Psoas muscle (tissue), 8 donors: ENCODE measurements around the gene ZNF532. TPM values are rescaled to one million over a fixed set of nuclear protein-coding genes. Genes with fewer than 3 reads are reported as not detected.
A peak's percentile ranks its signal among the peaks of the same experiment; 100 is the strongest.

ENCODE experiments used
- ATAC-seq, 4 donors: fragments of 200-7000 bp; cut with Tn5 transposase; one replicate each; pipeline ENCODE4 v1.9.1; 2020; ENCODE audit warnings: moderate library complexity in 3 of 4, mild to moderate bottlenecking in 2 of 4
- DNase-seq, 2 donors: peaks; one replicate each; pipeline ENCODE4 v3.0.0-alpha.2; 2020
- H3K27ac ChIP-seq: fragments of 200-600 bp; one replicate; pipeline ENCODE4 v1.8.0; 2022
- H3K27me3 ChIP-seq, 3 donors: fragments of 200-600 bp in 1 of 3; one replicate each; pipeline versions ENCODE4 v1.6.1 to v1.8.0; 2013 to 2022; ENCODE audit warnings: low read length in 2 of 3, mild to moderate bottlenecking in 2 of 3, moderate library complexity in 1 of 3; ENCODE audit not compliant: insufficient read depth in 3 of 3
- H3K36me3 ChIP-seq, 2 donors: fragments of 200-600 bp in 1 of 2; one replicate each; pipeline versions ENCODE4 v1.6.1 to v1.8.0; 2013 to 2022; ENCODE audit warnings: low read depth in 1 of 2, mild to moderate bottlenecking in 1 of 2, moderate library complexity in 1 of 2; ENCODE audit not compliant: insufficient read depth in 1 of 2
- H3K4me1 ChIP-seq: fragments of 200-600 bp; one replicate; pipeline ENCODE4 v1.8.0; 2022
- H3K4me3 ChIP-seq: fragments of 200-600 bp; one replicate; pipeline ENCODE4 v1.8.0; 2022; ENCODE audit warnings: mild to moderate bottlenecking
- H3K9me3 ChIP-seq: fragments of 200-600 bp; one replicate; pipeline ENCODE4 v1.8.0; 2022
- CTCF ChIP-seq: fragments of 200-600 bp; IDR thresholded peaks from one replicate; pipeline ENCODE4 v1.8.0; 2022; ENCODE audit warnings: antibody characterized with exemption
- WGBS, 3 donors: extraction: QIAGEN DNeasy Blood & Tissue Kit; methylation state at CpG; one replicate each; pipeline versions ENCODE4 v1.1.6 to v1.1.7; 2013; 5-methylcytosine and 5-hydroxymethylcytosine counted together
- intact Hi-C, 2 donors: fragments of 100-400 bp; cut with DNase I; formaldehyde crosslinking; loops; one replicate each; pipeline versions ENCODE4 v1.11.0 to v1.14.2; 2022
- polyA plus RNA-seq, 3 donors: library from polyadenylated mRNA; stranded (reverse); fragments of 200-250 nt; gene quantifications; one replicate each; pipeline ENCODE4 v1.2.3, GENCODE V29; 2013
- total RNA-seq, 4 donors: library from RNA; stranded (reverse); fragmentation: NEBNext Ultra II Directional in 2 of 4; extraction: Animal tissue kit (Norgen Biotek cat#: 25700) in 2 of 4; gene quantifications; one replicate each; pipeline versions ENCODE4 v1.2.1 to v1.2.4, GENCODE V29; 2021 to 2023
- donor health status: healthy with polysubstance abuse.
- donor health status: DM: no; HTN: no; CAD: no; lungs with moderate emphysema.
- donor health status: Bipolar disorder and iron deficiency.
- donor health status: healthy.
- donor health status: DM: yes; HTN: yes; CAD: no.
- donor health status: DM: no; HTN: no; CAD: no.
- donor health status: DM: no; HTN: no; CAD: no.
- donor health status: DM: yes; HTN: yes; CAD: no.

The ZNF532 gene
- total and polyA plus RNA-seq, 7 donors, result 13.6 to 105 (median 68.8) TPM

GRCh38 chr18:58859907-58860306 is 4.8 kb upstream of the ZNF532 start:
- Histone ChIP-seq H3K27me3 (no peaks in the 10 kb centered on the region), H3K4me3 (no peak overlapping the region), H3K36me3 (no peaks in the 10 kb centered on the region), H3K9me3 (no peaks in the 10 kb centered on the region), H3K27ac (peak overlapping the region; percentile 99), H3K4me1 (peaks cover 46% of the 10 kb centered on the region)
- ATAC-seq (no peak), DNase-seq (no peak)
- TF ChIP-seq CTCF, result no peak
- intact Hi-C loops, result loop anchor here in 1 of 2 donors (5.0 kb wide), 1 partner anchor 197 kb away; no protein-coding TSS in a partner anchor
- 59 to 68% (median 68%) methylated on average over 5 of the region's 5 CpGs for WGBS, 3 donors

GRCh38 chr18:58860747-58861231 is 3.9 kb upstream of the ZNF532 start:
- ATAC-seq (no peak), DNase-seq (no peak)
- no peaks in the 10 kb centered on the region for H3K27me3 ChIP-seq
- WGBS, 3 donors, result 62 to 70% (median 64%) methylated on average over 7 of the region's 7 CpGs
- no peaks in the 10 kb centered on the region for H3K9me3 ChIP-seq
- peaks cover 55% of the 10 kb centered on the region for H3K4me1 ChIP-seq
- TF ChIP-seq CTCF, result no peak
- H3K36me3 ChIP-seq, result peaks cover 0 to 6% of the 10 kb centered on the region in 2 donors
- peak overlapping the region; percentile 99 for H3K27ac ChIP-seq
- intact Hi-C loops, result loop anchor here in 1 of 2 donors (5.0 kb wide), 1 partner anchor 197 kb away; no protein-coding TSS in a partner anchor
- no peak overlapping the region for H3K4me3 ChIP-seq

- no peak overlapping the region for H3K4me3 ChIP-seq
- ATAC-seq (no peak), DNase-seq (no peak)
- H3K27ac ChIP-seq, result peak overlapping the region; percentile 99
- intact Hi-C loops, result loop anchor here in 1 of 2 donors (5.0 kb wide), 1 partner anchor 196 kb away; no protein-coding TSS in a partner anchor
- H3K27me3 ChIP-seq, result no peaks in the 10 kb centered on the region
- peaks cover 61% of the 10 kb centered on the region for H3K4me1 ChIP-seq
- peaks cover 0 to 8% of the 10 kb centered on the region in 2 donors for H3K36me3 ChIP-seq
- 74 to 87% (median 75%) methylated on average over 3 of the region's 3 CpGs for WGBS, 3 donors
- H3K9me3 ChIP-seq, result no peaks in the 10 kb centered on the region
- TF ChIP-seq CTCF, result no peak
These were observed 3.3 kb upstream of the ZNF532 start for GRCh38 chr18:58861353-58861752.

- intact Hi-C loops, result loop anchor here in 1 of 2 donors (5.0 kb wide), 1 partner anchor 195 kb away; no protein-coding TSS in a partner anchor
These were observed 2.8 kb upstream of the ZNF532 start for GRCh38 chr18:58861861-58862301.

More at GRCh38 chr18:58861861-58862301, 2.8 kb upstream of the ZNF532 start:
- TF ChIP-seq CTCF, result no peak
- no peaks in the 10 kb centered on the region for H3K9me3 ChIP-seq
- no peak for ATAC-seq
- H3K36me3 ChIP-seq, result peaks cover 0 to 8% of the 10 kb centered on the region in 2 donors
- DNase-seq, result no peak
- H3K4me3 ChIP-seq, result peak overlapping the region; percentile 78
- H3K4me1 ChIP-seq, result peaks cover 66% of the 10 kb centered on the region
- H3K27me3 ChIP-seq, result no peaks in the 10 kb centered on the region
- H3K27ac ChIP-seq, result peak overlapping the region; percentile 99
- WGBS, 3 donors, result 65 to 82% (median 66%) methylated on average over 5 of the region's 5 CpGs
